ENCODE data around the gene RPP40.
"Not testable (repeated sequence)": the region's sequence is repeated elsewhere in the genome, so short reads cannot be mapped to it uniquely, and the experiment has no call there.

The RPP40 gene

DNA sequence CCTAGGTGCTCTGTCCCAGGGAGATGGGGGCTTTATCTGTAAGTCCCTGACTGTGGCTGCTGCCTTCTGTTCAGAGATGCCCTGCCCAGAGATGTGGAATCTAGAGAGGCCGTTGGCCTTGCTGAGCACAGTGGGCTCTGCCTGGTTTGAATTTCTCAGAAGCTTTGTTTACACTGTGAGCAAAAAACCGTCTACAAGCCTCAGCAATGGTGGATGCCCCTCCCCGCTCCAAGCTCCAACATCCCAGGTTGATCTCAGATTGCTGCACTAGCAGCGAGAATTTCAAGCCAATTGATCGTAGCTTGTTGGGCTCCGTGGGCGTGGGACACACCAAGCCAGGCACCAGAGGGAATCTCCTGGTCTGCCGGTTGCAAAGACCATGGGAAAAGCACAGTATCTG, 16.3 kb upstream of the RPP40 start:
- no peak overlapping the region for H3K4me3 ChIP-seq (ENCODE audit: low read length)
- TF ChIP-seq, protein P1, sequence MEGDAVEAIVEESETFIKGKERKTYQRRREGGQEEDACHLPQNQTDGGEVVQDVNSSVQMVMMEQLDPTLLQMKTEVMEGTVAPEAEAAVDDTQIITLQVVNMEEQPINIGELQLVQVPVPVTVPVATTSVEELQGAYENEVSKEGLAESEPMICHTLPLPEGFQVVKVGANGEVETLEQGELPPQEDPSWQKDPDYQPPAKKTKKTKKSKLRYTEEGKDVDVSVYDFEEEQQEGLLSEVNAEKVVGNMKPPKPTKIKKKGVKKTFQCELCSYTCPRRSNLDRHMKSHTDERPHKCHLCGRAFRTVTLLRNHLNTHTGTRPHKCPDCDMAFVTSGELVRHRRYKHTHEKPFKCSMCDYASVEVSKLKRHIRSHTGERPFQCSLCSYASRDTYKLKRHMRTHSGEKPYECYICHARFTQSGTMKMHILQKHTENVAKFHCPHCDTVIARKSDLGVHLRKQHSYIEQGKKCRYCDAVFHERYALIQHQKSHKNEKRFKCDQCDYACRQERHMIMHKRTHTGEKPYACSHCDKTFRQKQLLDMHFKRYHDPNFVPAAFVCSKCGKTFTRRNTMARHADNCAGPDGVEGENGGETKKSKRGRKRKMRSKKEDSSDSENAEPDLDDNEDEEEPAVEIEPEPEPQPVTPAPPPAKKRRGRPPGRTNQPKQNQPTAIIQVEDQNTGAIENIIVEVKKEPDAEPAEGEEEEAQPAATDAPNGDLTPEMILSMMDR (conservative IDR thresholded peaks at IDR 0.05; ENCODE audit: low read length), result no peak
- DNase-seq (ENCODE audit: low read depth), result no peak

DNA sequence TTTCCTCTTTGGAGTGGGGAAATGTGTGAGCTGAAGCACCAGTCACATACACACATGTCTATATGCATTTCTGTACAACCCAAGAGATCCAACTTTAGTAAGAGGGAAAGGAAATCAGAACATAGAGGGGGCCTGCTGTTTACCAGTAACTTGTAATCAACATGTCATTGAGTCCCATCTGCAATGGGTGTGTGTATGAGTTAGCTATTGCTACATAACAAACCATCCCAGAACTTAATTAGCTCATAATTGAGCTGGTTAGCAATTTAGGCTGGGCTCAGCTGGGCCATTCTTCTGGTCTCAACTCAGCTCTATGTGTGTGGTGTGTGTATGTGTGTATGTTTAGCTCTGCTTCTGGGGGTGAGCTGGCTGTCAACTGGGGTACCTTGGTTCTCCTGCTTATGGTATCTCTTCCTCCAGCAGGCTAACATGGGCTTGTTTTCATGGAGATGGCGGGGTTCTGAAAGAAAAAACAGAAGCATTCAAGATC, 10.3 kb upstream of the RPP40 start:
- no peak overlapping the region for H3K4me3 ChIP-seq (ENCODE audit: low read length)
- DNase-seq (ENCODE audit: low read depth), result no peak
- TF ChIP-seq, protein P1 (conservative IDR thresholded peaks at IDR 0.05; ENCODE audit: low read length), result no peak

DNA sequence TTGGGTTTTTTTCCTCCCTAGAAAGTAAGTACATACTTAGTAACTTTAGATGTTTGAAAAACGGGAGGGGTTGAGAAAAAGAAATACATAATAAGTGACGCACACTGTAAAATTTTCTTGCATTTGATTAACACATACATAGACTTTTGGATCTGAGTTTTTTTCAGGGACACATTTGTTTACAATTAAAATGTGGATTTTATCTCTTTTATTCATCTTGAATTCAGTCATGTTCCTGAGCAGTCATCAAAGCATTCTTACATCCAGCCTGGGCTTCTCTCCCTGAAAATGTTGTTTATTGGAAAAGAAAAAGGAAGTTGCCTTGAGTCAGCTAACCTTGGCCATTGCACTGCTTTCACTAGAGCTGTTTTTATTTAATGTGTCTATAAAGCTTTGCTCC, 8.7 kb upstream of the RPP40 start:
- TF ChIP-seq, protein P1 (conservative IDR thresholded peaks at IDR 0.05; ENCODE audit: low read length), result no peak
- DNase-seq (ENCODE audit: low read depth), result peak; percentile 74
- no peak overlapping the region for H3K4me3 ChIP-seq (ENCODE audit: low read length)

DNA sequence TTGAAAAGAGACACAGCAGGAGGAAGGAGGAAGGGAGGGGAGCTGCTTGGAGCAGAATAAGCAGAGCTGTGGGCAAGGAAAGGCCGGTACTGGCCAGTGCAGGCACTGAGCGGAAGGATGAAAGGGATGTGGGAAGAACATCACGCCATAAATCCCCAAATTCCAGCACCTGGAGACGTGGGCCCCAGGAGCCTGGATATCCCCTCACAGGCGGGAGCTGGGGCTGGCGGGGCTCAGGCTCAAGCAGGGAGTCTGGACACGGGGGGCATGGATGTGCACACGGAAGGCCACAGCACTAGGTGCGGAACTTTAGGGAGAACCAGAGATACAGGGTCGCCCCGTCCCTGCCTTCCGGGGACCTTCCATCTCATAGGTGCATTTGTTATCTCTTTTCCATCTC, 7.5 kb upstream of the RPP40 start:
- no peak overlapping the region for H3K4me3 ChIP-seq (ENCODE audit: low read length)
- no peak for DNase-seq (ENCODE audit: low read depth)
- TF ChIP-seq, protein P1 (conservative IDR thresholded peaks at IDR 0.05; ENCODE audit: low read length), result no peak

DNA sequence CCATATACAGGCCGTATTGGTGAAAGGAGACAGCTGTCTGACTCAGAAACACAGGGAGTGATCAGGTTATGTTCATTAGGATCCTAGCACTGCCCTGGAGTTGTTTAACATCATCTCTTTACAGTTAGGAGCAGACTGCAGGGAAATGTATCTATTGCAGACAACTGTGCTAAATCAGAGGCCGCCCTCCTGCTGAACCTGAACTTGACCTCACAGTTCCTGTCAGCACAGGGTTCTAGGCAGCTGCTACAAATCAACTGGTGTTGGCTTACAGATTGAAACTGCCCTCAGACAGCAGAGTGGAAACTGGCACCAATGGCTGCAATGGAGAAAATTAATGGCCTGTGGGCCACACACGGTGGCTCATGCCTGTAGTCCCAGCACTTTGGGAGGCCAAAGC, 3.7 kb upstream of the RPP40 start:
- TF ChIP-seq, protein P1 (conservative IDR thresholded peaks at IDR 0.05; ENCODE audit: low read length), result no peak
- no peak for DNase-seq (ENCODE audit: low read depth)
- H3K4me3 ChIP-seq (ENCODE audit: low read length), result no peak overlapping the region

DNA sequence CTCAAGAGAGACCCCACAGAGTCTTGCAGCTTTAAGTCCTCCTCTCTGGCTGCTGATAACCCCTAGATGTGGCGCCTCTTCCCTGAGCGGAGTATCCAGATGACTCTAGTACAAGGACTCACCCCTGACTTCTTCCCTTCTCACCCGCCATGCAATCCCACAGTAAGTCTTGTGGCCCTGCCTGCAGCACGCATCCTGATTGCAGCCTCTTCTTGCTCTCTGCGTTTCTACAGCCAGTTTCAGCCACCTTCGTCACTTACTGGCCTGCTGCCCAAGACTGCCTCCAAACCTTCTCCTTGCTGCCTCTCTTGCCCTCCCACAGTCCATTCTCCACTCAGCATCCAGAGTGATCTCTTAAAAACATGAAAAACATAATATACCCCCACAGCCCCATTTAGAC, 2.4 kb upstream of the RPP40 start:
- TF ChIP-seq, protein P1 (conservative IDR thresholded peaks at IDR 0.05; ENCODE audit: low read length), result no peak
- DNase-seq (ENCODE audit: low read depth), result no peak
- H3K4me3 ChIP-seq (ENCODE audit: low read length), result no peak overlapping the region

DNA sequence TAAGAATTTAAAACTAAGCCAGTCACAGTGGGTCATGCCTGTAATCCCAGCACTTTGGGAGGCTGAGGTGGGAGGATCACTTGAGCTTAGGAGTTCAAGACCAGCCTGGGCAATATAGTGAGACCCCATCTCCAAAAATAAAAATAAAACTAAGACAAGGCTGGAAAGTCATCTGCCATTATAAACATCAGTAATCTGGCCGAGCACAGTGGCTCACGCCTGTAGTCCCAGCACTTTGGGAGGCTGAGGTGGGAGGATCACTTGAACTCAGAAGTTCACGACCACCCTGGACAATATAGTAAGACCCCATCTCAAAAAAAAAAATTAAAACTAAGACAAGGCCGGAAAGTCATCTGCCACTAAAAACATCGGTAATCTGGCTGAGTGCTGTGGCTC, 1.2 kb upstream of the RPP40 start:
- H3K4me3 ChIP-seq (ENCODE audit: low read length); DNase-seq (ENCODE audit: low read depth): not testable (repeated sequence)

Measured in AG10803 (cell line).